GM18511 (cell line): ENCODE measurements around the gene ATP6V1C2.

Source experiments
- ATAC-seq: cut with Tn5 transposase; IDR thresholded peaks from one replicate; pipeline ENCODE4 v1.9.1; 2021; ENCODE audit warnings: mild to moderate bottlenecking, moderate library complexity; ENCODE audit not compliant: unreplicated experiment

The ATP6V1C2 gene

DNA sequence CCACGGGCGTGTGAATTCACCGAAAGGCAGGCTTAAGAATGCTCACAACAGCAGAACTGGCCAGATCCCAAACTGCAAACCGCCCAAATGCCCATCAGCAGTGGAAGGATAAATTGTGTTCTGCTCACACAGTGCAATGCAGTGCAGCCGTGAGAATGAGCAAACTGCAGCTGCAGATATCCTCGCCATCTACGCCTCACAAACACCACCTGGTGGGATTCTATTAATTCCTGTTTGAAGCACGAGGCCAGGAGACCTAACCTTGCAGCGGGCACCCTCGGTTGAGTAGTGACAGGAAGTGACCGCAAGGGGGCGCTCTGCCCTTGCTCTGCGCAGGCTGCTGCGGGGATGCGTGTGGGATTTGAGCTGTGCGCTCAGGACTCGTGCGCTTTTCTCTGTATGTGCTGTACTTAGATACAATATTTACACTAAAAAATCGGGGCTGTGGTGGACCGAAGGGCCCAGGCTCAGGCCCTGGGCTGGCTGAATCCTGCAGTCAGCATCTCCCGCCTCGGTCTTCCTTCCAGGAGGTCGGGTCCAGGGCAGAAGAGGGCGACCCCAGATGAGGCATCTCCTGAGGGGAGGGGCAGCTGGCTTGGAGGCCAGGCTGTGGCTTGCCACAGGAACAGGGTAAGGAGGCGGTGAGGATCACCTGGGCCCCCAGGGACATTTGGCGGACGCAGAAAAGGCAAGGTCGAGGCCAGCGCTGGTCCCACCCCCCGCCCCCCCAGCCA, 110.9 kb downstream of the ATP6V1C2 start:
- peak; percentile 89 for ATAC-seq

DNA sequence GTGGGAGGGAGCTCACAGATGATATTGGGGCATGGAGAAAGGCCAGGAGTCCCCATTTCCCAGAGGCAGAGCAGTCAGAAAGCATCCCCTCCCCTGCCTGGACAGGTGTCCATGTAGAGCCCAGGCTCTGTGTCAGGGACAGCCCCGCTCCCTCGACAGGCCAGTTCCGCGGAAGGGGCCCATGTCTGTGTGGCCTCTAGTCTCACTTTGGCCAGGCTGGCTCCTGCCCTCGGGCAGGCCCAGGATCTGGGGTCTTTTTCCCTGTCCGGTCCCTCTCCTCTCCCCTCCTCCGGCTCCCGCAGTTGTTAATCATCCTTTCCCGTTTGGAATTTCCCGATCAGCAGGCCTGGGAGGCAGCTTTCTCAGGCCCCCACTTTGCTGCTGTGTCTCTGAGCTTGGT, 111.6 kb downstream of the ATP6V1C2 start:
- ATAC-seq: no peak

DNA sequence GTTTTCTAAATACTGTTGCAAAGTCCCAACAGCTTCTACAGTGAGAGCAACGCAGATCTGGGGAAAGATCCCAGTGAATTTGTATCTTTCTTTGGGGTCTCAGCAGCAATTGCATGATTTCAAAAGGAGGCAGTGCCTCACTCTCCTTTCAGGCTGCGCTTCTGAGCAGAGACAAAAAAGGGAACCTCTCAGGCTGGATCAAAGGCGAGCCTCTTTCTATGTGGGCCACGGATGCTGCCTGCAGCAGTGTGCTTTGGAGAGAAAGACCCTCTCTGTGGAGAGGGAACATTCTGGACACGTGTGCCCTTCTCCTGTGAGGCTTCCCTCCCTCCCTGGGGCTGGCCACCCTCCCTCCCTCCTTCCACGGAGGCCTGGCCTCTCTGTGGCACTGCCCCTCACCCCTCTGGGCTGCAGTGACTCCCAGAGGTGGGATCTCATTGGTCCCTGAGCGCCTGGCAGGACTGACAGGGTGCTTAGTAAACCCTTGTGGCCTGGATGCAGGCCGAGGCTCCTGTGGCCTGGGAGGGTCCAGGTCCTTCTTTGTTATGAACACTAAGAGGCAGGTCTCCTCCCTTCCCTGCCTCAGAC, 112.7 kb downstream of the ATP6V1C2 start:
- no peak for ATAC-seq
